ENCODE data around the gene COL17A1.

Gene COL17A1

GRCh38 chr10:104046651-104047050, 39.0 kb downstream of the COL17A1 start:
- no peak for DNase-seq

GRCh38 chr10:104045151-104046089, 40.3 kb downstream of the COL17A1 start:
- no peak for DNase-seq

GRCh38 chr10:104043854-104044253, 41.8 kb downstream of the COL17A1 start:
- DNase-seq: no peak

DNA sequence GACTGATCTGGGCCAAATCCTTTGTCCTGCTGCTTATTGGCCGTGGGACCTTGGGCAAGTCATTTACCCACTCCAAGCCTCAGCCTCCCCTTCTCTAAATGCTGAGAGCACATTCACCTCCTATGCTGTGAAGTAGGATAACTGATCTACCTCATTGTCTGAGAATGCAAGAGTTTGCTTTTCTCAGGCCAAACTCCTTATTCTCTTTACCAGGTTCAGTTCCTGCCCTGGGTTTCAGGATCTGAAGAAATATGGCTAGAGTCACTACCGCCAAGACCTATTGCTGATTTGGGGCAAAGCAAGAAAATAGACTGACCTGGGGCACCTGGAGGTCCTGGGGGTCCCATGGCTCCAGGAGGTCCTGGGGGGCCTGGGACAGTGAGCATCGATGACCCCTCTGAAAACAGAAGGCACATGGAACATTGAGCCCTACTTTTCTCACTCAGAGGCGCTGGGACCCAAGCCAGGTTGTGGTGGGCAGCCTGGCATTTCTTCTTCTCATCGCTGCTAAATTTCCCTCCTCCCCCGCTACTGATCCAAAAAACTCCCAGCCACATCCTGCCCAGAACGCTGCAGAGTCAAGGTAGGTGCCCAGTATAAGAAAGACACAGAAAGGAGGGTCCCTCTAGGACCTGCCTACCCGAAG, 42.4 kb downstream of the COL17A1 start:
- no peak for DNase-seq

GRCh38 chr10:104041891-104042535, 43.7 kb downstream of the COL17A1 start:
- DNase-seq: no peak

GRCh38 chr10:104040862-104041789, 44.6 kb downstream of the COL17A1 start:
- no peak for DNase-seq

DNA sequence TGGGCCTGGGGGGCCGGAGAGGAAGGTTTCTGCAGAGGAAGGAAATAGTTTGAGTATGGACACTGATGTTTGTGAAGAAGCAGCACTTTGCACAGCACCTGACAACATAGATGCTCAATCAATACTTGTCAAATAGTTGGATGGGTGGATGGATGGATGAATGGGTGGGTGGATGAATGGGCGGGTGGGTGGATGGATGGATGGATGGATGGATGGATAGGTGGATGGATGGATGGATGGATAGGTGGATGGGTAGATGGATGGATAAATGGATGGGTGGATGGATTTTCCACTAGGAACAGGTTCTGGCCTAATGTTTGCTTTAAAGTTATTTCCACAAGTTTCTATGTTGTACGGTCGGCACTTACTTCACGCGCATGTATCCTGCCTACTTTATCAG, 45.3 kb downstream of the COL17A1 start:
- no peak for DNase-seq

- no peak for DNase-seq
Observed at GRCh38 chr10:104038958-104039752, 46.5 kb downstream of the COL17A1 start.

- DNase-seq: no peak
Observed at GRCh38 chr10:104038537-104038936, 47.1 kb downstream of the COL17A1 start.

DNA sequence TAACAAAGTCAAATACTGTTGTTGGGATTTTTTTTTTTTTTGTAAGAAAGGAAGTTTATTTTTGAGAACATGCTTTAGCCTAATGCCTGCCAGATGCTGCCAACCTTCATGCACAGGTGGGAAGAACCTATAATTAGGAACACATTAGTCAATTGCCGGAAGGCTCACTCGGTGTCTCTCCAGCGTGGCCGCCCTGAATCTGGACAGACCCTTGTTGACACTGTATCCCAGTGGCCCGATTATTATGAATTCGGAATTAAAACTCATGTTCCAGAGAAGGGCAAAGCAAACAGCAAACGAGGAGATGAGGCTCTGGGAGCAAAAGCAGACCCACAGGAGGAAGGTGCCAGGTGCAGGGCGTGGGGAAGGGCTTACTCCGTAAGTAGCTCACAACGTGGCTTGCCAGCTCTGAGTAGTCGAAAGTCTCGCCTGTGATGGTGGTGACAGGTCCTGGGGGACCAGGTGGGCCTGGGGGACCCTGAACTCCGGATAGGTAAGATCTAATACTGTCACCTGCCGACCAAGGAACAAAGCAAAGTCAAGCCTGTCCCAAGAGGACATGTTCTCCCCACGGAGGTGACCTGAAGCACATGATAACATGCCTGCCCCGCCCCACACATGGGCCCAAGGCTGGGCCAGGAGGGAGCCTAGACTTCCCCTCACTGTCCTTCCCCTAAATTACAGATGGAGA, 48.3 kb downstream of the COL17A1 start:
- DNase-seq: no peak

- no peak for DNase-seq
Observed at GRCh38 chr10:104036518-104037260, 49.0 kb downstream of the COL17A1 start.

DNA sequence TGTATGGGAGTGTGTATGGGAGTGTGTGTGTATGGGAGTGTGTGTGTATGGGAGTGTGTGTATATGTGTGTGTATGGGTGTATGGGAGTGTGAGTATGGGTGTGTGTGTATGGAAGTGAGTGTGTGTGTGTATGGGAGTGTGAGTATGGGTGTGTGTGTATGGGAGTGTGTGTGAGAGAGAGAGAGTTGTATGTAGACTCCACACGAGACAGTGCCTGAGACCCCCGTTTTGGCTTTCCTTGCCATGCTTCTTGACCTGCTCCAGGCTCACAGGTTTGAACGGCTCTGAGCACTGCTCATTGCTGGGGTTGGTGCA, 49.7 kb downstream of the COL17A1 start:
- DNase-seq: no peak

DNA sequence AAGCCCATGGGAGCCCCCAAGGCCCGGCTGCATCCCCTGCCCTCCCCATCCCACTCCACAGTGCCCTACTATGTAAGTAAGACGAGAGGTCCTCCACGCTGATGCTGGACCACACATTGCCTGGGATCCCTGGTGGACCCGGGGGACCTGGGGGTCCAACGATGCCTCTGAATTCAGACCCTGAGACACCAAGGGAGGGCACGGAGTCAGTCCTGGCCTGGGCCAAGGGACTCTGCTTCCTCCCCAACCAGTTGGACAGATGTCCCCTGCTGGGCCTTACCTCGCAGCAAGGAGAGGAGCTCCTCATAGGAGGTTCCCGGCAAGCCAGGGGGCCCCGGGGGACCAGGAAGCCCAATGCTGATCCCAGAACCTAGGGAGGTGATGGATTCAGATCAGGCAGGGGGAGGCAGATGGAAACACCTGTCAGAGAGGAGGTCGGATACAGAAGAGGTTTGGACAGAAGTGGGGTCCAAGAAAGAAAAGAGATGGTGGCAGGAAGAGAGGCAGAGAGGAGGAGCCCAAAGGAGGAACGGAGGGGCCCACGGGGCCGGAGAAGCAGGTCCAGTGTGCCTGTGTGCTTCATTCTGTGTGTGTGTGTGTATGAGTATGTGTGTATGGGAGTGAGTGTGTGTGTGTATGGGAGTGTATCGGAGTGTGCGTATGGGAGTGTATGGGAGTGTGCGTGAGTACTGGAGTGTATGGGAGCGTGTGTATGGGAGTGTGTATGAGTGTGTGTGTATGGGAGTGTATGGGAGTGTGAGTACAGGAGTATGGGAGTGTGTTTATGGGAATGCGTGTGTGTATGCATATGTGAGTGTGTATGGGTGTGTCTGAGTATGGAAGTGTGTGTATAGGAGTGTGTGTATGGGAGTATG, 50.2 kb downstream of the COL17A1 start:
- no peak for DNase-seq

GRCh38 chr10:104034401-104035193, 51.1 kb downstream of the COL17A1 start:
- DNase-seq: no peak

DNA sequence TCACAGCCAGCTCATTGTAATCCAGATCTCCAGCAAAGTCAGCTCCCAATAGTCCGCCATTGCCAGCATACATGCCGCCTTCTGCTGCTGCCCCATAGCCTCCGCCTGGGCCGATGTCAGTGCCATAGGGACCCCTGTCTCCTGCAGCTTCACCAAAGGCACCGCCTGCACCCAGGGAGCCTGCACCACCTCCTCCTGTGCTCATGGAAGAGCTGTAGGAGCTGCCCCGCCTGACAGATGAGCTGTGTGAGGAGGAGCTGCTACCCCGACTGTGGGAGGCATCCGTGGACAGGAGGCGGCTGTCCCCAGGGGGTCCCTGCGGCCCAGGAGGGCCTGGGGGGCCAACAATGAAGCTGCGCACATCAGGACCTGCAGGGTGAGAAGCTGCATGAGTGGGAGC, 51.7 kb downstream of the COL17A1 start:
- DNase-seq: no peak

DNA sequence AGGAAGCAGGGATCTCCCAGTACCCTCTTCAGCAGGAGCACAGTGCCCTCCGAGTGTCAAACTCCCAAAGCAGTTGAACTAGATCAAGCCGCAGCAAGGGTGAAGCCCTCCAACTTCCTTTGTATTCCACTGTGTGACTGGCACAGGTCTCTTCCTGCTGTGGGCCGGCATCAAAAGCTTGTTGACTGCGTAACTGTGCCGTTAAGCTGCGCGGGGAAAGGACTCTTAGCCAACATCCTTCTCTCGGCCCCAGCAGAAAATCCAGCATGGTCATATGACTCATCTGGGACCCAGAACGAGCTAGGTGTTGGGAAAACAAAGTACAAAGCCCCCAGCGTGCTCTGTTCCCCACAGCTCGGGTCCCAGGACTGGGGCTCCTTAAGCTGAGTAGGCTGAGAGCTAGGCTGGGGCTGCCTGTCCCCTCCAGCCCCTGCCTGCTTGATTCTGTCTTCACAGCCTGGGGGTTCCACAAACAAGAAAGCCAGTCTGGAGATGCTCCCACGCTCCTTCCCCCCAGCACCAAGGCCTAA, 52.2 kb downstream of the COL17A1 start:
- no peak for DNase-seq

DNA sequence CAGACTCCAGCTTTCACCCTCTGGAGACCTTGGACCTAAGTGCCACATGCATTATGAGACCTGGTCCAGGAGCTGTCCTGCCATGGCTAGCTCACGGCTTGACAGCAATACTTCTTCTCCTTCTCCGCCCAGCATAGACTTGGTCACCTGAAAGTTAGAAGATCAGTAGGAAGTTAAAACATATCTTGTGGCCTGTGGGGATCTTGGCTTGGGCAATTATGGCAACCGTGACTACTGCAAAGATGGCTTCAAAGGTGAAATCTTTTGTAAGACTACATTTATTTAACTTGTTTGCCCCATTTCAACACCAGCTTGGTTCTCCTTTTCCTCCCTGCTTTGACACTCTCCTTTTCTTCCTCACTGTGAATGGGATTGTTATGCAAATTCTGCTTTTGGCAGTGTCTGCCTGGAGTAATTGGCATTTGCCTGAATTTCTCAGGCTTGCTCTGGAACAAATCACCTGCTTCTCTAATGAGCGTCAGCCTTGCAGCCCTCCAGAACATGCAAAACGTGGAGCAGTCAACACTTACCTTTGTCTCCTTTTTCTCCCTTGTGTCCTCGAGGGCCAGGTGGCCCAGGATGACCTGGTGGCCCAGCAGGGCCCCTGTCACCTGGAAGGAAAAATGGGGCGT, 53.4 kb downstream of the COL17A1 start:
- no peak for DNase-seq

- no peak for DNase-seq
Observed at GRCh38 chr10:104031631-104032030, 54.0 kb downstream of the COL17A1 start.
